GM18508 (cell line): ENCODE measurements around the gene PRPH.
"Not testable (repeated sequence)": the region's sequence is repeated elsewhere in the genome, so short reads cannot be mapped to it uniquely, and the experiment has no call there.

ENCODE experiments used
- ATAC-seq: cut with Tn5 transposase; IDR thresholded peaks from one replicate; pipeline ENCODE4 v1.9.1; 2021; ENCODE audit warnings: moderate number of reproducible peaks; ENCODE audit not compliant: insufficient read depth, unreplicated experiment

Gene PRPH

DNA sequence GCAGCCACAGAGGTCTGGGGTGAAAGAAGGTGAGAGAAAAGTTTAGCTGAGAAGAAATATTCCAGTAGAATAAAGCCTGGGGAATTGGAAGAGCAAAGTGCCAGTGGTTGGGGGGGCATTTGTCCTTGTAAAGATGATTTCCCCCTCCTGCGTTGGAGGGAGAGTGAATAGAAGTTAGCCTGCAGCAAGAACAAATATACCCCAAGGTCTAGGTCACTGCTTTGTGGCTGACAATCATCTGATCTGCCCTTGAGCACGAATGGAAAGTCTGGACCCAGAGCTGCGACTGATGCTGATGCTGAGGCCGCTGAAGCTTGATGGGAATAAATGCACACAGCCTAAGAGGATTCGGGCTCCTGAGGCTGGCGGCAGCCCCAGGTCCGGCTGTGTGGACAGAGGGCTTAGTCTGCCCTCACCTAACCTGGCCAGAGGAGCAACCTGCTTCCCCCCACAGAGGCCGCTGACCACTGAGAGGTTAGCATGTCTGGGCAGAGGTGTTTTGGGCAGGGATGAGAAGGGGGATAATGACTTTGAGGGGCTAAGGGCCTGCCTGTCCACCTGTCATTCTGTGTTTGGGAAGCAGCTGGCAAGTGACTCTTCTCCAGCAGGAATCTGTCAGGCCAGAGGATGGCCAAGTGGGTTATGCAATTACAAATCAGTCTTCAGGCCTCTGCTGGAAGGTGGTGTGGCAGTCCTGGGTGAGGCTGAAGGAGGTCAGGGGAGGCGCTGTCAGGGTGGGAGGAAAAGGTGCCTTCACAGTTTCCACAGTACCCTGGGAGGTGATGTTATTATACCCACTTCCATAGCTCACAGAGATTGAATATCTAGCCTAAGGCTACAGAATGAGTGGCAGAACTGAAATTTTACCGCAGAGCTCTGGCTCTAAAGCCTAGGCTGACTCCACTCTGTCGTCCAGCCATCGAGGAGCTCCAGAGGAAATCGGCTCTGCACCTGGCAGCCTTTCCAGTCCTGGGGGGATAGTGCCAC lies 18.4 kb upstream of the PRPH start:
- no peak for ATAC-seq

GRCh38 chr12:49277466-49277865 lies 17.5 kb upstream of the PRPH start:
- no peak for ATAC-seq

- no peak for ATAC-seq
Measured at GRCh38 chr12:49279706-49280159, 15.2 kb upstream of the PRPH start.

GRCh38 chr12:49280545-49280944 lies 14.4 kb upstream of the PRPH start:
- ATAC-seq = not testable (repeated sequence)

- ATAC-seq = no peak
Measured at GRCh38 chr12:49282302-49282701, 12.6 kb upstream of the PRPH start.

DNA sequence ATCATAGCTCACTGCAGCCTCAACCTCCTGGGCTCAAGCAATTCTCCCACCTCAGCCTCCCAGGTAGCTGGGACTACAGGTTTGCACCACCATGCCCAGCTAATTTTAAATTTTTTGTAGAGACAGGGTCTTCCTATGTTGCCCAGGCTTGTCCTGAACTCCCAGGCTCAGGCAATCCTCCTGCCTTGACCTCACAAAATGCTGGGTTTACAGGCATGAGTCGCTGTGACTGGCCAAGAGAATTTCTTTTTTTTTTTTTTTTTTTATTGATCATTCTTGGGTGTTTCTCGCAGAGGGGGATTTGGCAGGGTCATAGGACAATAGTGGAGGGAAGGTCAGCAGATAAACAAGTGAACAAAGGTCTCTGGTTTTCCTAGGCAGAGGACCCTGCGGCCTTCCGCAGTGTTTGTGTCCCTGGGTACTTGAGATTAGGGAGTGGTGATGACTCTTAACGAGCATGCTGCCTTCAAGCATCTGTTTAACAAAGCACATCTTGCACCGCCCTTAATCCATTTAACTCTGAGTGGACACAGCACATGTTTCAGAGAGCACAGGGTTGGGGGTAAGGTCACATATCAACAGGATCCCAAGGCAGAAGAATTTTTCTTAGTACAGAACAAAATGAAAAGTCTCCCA lies 12.1 kb upstream of the PRPH start:
- not testable (repeated sequence) for ATAC-seq

DNA sequence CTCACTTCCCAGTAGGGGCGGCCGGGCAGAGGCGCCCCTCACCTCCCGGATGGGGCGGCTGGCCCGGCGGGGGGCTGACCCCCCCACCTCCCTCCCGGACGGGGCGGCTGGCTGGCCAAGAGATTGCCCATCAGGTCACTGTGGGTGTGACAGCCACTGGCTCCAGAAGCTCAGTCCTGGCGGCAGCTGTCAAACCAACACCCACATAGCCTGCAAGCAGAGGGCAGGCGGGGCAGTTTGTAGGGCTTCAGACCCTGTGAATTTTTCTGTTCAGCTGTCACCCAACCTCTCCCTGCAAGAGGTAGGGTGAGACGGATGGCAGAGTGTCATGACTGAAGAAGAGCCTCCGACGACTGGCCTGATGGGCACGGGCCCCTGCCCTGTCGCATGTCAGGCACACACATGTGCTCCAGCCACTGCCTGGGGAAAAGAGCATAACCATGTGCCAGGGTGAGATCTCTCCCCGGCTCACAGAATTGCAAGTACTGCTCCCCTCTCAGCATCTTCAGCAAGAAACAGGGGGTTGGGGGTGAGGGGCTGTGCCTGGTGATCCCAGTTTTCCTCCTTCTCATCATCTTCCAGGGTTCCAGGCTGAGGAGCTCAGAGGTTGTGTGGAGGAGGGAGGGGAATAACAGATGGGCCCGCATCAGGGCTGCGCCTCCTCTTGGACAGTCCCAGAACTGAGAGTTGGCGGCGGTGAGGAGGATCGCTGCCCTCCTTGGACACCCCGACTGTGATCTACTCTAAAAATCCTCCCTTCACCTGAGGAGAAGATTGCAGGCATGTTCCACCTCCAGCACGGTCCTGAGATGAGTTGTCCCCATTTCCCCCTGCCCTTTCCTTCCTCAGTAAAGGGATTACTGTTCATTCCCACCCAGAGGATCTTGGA lies 11.2 kb upstream of the PRPH start:
- ATAC-seq = no peak

DNA sequence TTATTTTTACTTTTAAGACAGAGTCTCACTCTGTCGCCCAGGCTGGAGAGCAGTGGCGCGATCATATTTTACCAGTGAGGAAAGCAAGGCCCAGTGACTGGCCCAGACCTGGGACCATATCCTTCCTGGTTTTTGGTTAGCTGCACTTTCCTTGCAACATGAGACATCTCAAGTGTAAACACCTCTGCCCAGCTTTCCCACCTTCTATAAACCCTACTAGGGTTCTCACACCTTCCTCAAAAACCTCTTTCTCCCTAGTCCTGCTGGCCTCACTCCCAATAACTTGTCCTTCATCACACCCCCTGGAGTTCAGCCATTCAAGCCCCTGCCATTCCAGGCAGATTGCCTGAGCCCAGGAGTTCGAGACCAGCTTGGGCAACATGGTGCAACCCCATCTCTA lies 10.3 kb upstream of the PRPH start:
- ATAC-seq = no peak

GRCh38 chr12:49287876-49288275 lies 7.1 kb upstream of the PRPH start:
- ATAC-seq = no peak

DNA sequence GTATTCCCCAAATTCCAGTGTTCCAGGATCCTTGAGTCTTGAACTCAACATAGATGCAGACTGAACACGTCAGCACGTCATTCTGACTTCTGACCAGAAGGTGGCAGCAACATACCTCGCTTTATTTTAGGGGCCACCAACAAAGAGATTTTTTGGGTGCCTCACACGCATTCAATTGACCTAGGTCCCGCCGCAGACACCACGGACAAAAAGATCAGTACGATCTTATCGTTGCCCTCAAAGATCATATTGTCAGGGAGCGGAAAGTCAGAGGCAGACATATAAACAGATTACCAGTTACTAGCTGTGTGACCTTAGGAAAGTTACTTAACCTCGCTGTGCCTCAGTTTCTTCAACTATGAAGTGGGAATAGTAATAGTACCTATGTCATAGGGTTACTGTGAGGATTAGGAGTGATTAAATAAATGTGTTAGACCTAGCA lies 6.5 kb upstream of the PRPH start:
- no peak for ATAC-seq

- ATAC-seq = no peak
Measured at GRCh38 chr12:49288922-49289555, 5.9 kb upstream of the PRPH start.

DNA sequence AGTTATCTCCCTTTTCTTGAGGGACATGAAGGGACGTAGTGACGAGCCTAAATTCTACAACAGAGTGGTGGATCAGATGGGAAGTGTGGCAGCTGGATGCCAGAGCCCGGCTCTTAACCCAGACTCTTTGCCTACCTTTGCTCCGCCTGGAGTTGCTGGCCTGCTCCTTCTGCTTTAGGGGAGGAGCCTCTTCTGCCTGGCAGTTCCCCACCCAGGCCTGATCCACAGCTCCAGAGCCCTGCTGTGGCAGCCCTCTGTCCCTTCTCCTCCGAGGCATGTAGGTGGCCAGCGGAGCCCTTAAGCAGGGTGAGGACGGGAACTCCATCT lies 2.3 kb upstream of the PRPH start:
- no peak for ATAC-seq

DNA sequence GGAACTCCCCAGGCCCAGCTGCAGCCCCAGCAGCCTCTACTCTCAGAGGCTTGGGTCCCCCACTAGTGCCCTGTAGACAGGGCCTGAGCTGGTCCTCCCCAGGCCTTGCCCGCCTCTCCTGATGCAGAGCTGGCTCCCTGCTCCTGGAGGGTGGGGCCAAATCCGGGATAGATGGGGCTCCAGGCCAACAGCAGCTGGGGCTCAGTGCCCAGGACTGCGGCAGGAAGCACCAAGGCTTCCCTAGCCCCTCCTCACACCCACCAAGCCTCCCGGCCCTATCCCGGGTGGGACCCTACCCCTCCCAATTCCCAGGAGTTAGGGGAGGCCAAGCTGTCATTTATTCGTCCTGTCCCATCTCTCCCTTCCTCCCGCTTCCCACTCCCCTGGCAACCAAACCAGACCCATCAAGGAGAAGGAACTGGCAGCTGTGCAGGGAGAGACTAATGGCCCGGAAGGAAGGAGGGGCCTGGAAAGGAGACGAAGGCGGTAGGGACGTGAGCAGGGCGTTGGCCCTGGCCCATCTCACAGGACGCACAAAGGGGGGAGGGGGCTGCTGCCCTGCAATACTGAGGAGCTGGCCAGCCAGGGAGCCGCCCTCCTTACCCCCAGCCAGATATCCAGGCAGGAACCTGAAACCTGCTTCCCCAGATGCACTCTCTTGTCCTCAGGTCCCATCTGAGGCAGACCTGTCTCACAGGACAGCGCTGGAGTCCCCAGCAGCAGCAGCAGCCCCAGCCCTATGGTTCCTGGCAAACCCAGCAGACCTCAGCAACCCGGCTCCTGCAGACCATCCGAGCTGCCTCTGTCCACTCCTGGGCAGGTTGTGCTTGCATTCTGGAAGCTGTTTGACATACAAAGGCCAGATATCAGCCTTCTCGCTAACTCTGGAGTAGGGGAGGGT lies 1.6 kb upstream of the PRPH start:
- no peak for ATAC-seq

GRCh38 chr12:49294086-49294803 lies 702 bp upstream of the PRPH start:
- no peak for ATAC-seq

DNA sequence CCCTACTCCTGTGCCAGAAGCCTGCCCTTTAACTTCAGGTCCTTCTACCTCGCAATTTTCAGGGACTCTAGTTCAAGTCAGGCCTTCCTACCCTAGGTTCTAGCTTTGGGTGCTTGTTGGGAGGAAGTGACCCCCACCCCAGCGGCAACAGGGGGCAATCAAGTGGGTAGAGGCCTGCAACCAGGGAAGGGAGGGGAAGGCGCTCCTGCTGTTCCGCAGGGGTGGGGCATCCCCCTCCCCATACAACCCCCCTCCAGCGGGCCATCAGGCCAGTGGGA lies 204 bp upstream of the PRPH start:
- ATAC-seq = no peak

GRCh38 chr12:49296034-49296835 lies 1.3 kb downstream of the PRPH start:
- ATAC-seq = no peak

- no peak for ATAC-seq
Measured at GRCh38 chr12:49296836-49297694, 2.1 kb downstream of the PRPH start.
